Glutamatergic neuron (in vitro differentiated cells): Measurements from ENCODE around the gene PGLYRP3. TPM values are rescaled to one million over a fixed set of nuclear protein-coding genes. Genes with fewer than 3 reads are reported as not detected.

Experiments used
- DNase-seq: peaks from one replicate; pipeline ENCODE4 v3.0.0; 2022
- H3K27ac Mint-ChIP-seq: one replicate; pipeline ENCODE4 v1.8.0; 2020; ENCODE audit warnings: mild to moderate bottlenecking, mixed read lengths, inconsistent platforms; ENCODE audit not compliant: unreplicated experiment
- H3K27me3 Mint-ChIP-seq: one replicate; pipeline ENCODE4 v1.8.0; 2020; ENCODE audit warnings: mild to moderate bottlenecking, moderate library complexity, mixed read lengths, inconsistent platforms; ENCODE audit not compliant: unreplicated experiment
- H3K36me3 Mint-ChIP-seq: one replicate; pipeline ENCODE4 v1.8.0; 2020; ENCODE audit warnings: mild to moderate bottlenecking, mixed read lengths, inconsistent platforms; ENCODE audit not compliant: unreplicated experiment
- H3K4me1 Mint-ChIP-seq: one replicate; pipeline ENCODE4 v1.8.0; 2020; ENCODE audit warnings: mild to moderate bottlenecking, low read depth, mixed read lengths, inconsistent platforms; ENCODE audit not compliant: unreplicated experiment
- H3K4me3 Mint-ChIP-seq: one replicate; pipeline ENCODE4 v1.8.0; 2020; ENCODE audit warnings: mild to moderate bottlenecking, mixed read lengths, inconsistent platforms; ENCODE audit not compliant: unreplicated experiment
- H3K9me3 Mint-ChIP-seq: one replicate; pipeline ENCODE4 v1.8.0; 2020; ENCODE audit warnings: mild to moderate bottlenecking, moderate library complexity, mixed read lengths, inconsistent platforms; ENCODE audit not compliant: unreplicated experiment
- total RNA-seq: library from RNA; stranded (reverse); fragmentation: NEBNext Ultra II Directional; extraction: Animal tissue kit (Norgen Biotek cat#: 25700); gene quantifications from one replicate; pipeline ENCODE4 v1.2.1, GENCODE V29; 2021; ENCODE audit not compliant: unreplicated experiment
- TF ChIP-seq, protein P1 (sequence below): fragments of 200-600 bp; sonication (generic); IDR thresholded peaks from one replicate; pipeline ENCODE4 v1.5.0; 2021; ENCODE audit not compliant: partially characterized antibody, unreplicated experiment

PGLYRP3 gene
- total RNA-seq, 1 donor from 2014 or later: not detected

DNA sequence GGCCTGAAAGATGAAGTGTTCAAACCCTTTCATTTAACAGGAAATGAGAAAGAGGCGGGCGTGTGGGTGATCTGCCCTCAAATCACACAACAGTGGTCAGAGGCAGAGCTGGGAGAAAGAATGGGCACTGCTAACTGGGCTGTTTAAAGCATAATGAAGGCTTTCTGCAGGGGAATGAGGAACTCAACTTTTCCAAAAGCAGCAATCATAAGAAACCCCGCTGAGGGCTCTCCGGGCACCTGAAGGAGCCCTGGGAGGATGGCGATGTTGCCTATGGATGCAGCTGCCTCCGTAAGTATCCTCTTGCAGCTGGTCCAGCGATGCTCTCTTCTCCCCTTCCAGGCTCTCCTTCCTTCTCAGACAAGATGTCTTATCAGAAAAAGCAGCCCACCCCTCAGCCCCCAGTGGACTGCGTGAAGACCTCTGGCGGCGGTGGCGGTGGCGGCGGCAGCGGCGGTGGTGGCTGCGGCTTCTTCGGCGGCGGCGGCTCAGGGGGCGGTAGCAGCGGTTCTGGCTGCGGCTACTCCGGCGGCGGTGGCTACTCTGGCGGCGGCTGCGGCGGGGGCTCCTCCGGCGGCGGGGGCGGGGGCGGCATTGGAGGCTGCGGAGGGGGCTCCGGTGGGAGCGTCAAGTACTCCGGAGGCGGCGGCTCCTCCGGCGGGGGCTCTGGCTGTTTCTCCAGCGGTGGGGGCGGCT, 52.0 kb downstream of the PGLYRP3 start:
- peaks cover 5% of the 10 kb centered on the region for H3K36me3 Mint-ChIP-seq
- H3K4me1 Mint-ChIP-seq: peaks cover 9% of the 10 kb centered on the region
- peak overlapping the region; percentile 18 for H3K27ac Mint-ChIP-seq
- peak; percentile 75 for DNase-seq
- peaks cover 10% of the 10 kb centered on the region for H3K9me3 Mint-ChIP-seq
- peak overlapping the region; percentile 86 for H3K4me3 Mint-ChIP-seq
- TF ChIP-seq, protein P1, sequence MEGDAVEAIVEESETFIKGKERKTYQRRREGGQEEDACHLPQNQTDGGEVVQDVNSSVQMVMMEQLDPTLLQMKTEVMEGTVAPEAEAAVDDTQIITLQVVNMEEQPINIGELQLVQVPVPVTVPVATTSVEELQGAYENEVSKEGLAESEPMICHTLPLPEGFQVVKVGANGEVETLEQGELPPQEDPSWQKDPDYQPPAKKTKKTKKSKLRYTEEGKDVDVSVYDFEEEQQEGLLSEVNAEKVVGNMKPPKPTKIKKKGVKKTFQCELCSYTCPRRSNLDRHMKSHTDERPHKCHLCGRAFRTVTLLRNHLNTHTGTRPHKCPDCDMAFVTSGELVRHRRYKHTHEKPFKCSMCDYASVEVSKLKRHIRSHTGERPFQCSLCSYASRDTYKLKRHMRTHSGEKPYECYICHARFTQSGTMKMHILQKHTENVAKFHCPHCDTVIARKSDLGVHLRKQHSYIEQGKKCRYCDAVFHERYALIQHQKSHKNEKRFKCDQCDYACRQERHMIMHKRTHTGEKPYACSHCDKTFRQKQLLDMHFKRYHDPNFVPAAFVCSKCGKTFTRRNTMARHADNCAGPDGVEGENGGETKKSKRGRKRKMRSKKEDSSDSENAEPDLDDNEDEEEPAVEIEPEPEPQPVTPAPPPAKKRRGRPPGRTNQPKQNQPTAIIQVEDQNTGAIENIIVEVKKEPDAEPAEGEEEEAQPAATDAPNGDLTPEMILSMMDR: no peak
- H3K27me3 Mint-ChIP-seq: peaks cover 19% of the 10 kb centered on the region

DNA sequence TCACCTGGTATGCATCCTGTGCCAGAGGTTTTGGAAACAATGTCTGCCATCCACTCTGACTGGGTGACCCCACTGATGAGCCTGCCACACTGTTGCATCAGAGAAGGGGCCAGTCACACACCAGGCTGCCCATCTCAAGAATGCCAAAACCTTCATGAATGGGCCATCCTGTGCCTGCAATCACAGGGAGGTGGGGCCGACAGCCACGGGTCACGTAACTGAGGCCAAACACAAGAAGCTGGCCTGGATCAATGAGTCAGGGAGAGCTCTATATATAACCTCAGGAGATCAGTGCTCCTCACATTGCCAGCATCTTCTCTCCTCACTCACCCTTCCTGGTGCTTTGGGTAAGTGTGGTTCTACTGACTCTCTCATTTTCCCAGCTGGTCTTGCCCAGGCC, 53.4 kb downstream of the PGLYRP3 start, which contains the start of gene LORICRIN:
LORICRIN (plus strand) TSS at position 301 of the 400 bp plus-strand sequence. CDS start 1,263 bp downstream, outside the sequence.
- peak within 1 kb of the TSS; percentile 86 for H3K4me3 Mint-ChIP-seq
- peaks cover 12% of the 10 kb centered on the region for H3K9me3 Mint-ChIP-seq
- H3K4me1 Mint-ChIP-seq: peaks cover 9% of the 10 kb centered on the region
- peak within 1 kb of the TSS; percentile 18 for H3K27ac Mint-ChIP-seq
- H3K36me3 Mint-ChIP-seq: peaks cover 5% of the 10 kb centered on the region
- no peak for DNase-seq
- TF ChIP-seq, protein P1: no peak
- peaks cover 20% of the 10 kb centered on the region for H3K27me3 Mint-ChIP-seq

GRCh38 chr1:153253693-153254092, 59.1 kb downstream of the PGLYRP3 start:
- no peaks in the 10 kb centered on the region for H3K36me3 Mint-ChIP-seq
- H3K9me3 Mint-ChIP-seq: peaks cover 7% of the 10 kb centered on the region
- H3K4me3 Mint-ChIP-seq: no peak overlapping the region
- no peak for DNase-seq
- TF ChIP-seq, protein P1: no peak
- no peaks in the 10 kb centered on the region for H3K4me1 Mint-ChIP-seq
- H3K27me3 Mint-ChIP-seq: peaks cover 8% of the 10 kb centered on the region
- H3K27ac Mint-ChIP-seq: no peak overlapping the region

GRCh38 chr1:153253076-153253475, 59.7 kb downstream of the PGLYRP3 start:
- Mint-ChIP-seq H3K27ac (no peak overlapping the region), H3K27me3 (peaks cover 8% of the 10 kb centered on the region), H3K36me3 (no peaks in the 10 kb centered on the region), H3K4me3 (no peak overlapping the region), H3K4me1 (no peaks in the 10 kb centered on the region), H3K9me3 (peaks cover 7% of the 10 kb centered on the region)
- TF ChIP-seq, protein P1: no peak
- no peak for DNase-seq

GRCh38 chr1:153251988-153252387, 60.8 kb downstream of the PGLYRP3 start:
- Mint-ChIP-seq H3K4me3 (no peak overlapping the region), H3K9me3 (peaks cover 6% of the 10 kb centered on the region), H3K4me1 (no peaks in the 10 kb centered on the region), H3K27ac (no peak overlapping the region), H3K36me3 (no peaks in the 10 kb centered on the region), H3K27me3 (peaks cover 8% of the 10 kb centered on the region)
- TF ChIP-seq, protein P1: no peak
- DNase-seq: no peak
